HG03457 (cell line): ENCODE results near the gene NRXN3.

Experiments used
- ATAC-seq: cut with Tn5 transposase; IDR thresholded peaks from one replicate; pipeline ENCODE4 v1.9.1; 2021; ENCODE audit warnings: moderate number of reproducible peaks; ENCODE audit not compliant: unreplicated experiment

The NRXN3 gene

GRCh38 chr14:79376557-79376956 is 1206.4 kb downstream of the NRXN3 start:
- no peak for ATAC-seq

- ATAC-seq = no peak
Measured at GRCh38 chr14:79378020-79378419, 1207.8 kb downstream of the NRXN3 start.

- no peak for ATAC-seq
Measured at GRCh38 chr14:79379266-79379665, 1209.1 kb downstream of the NRXN3 start.

- no peak for ATAC-seq
Measured at GRCh38 chr14:79383031-79383430, 1212.9 kb downstream of the NRXN3 start.

- no peak for ATAC-seq
Measured at GRCh38 chr14:79383475-79383874, 1213.3 kb downstream of the NRXN3 start.

GRCh38 chr14:79395061-79395460 is 1224.9 kb downstream of the NRXN3 start:
- ATAC-seq = no peak

- ATAC-seq = no peak
Measured at GRCh38 chr14:79404874-79405511, 1234.8 kb downstream of the NRXN3 start.

GRCh38 chr14:79405512-79405910 is 1235.3 kb downstream of the NRXN3 start:
- ATAC-seq = no peak

- ATAC-seq = no peak
Measured at GRCh38 chr14:79407572-79407971, 1237.4 kb downstream of the NRXN3 start.

- no peak for ATAC-seq
Measured at GRCh38 chr14:79408696-79409095, 1238.5 kb downstream of the NRXN3 start.

- no peak for ATAC-seq
Measured at GRCh38 chr14:79411403-79412174, 1241.4 kb downstream of the NRXN3 start.

- ATAC-seq = no peak
Measured at GRCh38 chr14:79412822-79413221, 1242.6 kb downstream of the NRXN3 start.

GRCh38 chr14:79413734-79414428 is 1243.7 kb downstream of the NRXN3 start:
- no peak for ATAC-seq

- no peak for ATAC-seq
Measured at GRCh38 chr14:79415726-79416125, 1245.6 kb downstream of the NRXN3 start.

- no peak for ATAC-seq
Measured at GRCh38 chr14:79417961-79418360, 1247.8 kb downstream of the NRXN3 start.

GRCh38 chr14:79418649-79419415 is 1248.7 kb downstream of the NRXN3 start:
- ATAC-seq = no peak

GRCh38 chr14:79419571-79420327 is 1249.6 kb downstream of the NRXN3 start:
- ATAC-seq = no peak

GRCh38 chr14:79420725-79421124 is 1250.6 kb downstream of the NRXN3 start:
- no peak for ATAC-seq

- no peak for ATAC-seq
Measured at GRCh38 chr14:79421811-79422210, 1251.6 kb downstream of the NRXN3 start.

GRCh38 chr14:79424462-79424861 is 1254.3 kb downstream of the NRXN3 start:
- ATAC-seq = no peak
